ENCODE results near the gene RUNX3. TPM values are rescaled to one million over a fixed set of nuclear protein-coding genes. Genes with fewer than 3 reads are reported as not detected.

The RUNX3 gene
- total RNA-seq, 2 donors from 2014 or later, result 6.8 to 8.5 TPM

DNA sequence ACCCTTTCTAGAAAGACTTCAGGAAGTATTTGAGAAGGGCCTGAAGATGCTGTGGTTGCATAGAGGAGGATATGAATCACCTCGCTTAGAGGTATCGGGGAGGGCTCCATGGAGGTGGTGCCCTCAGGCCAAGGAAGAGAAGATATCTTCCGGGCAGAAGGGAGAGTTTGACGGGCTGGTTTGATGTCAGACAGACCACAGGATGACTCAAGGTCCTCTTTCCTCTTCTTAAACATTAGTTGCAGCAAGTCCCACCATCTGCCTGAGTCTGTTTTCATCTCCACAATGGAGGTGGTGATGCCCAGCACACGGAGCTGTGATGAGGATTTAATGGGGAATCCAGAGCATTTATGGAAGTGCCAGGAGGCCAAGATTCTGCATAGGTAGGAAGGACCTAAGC lies 25.1 kb upstream of the RUNX3 start:
- Histone ChIP-seq H3K27ac (no peak overlapping the region), H3K4me3 (no peak overlapping the region), H3K4me1 (ENCODE audit: control insufficient read depth in 1 of 2, low read depth in 2 of 2) (no peaks in the 10 kb centered on the region), H3K36me3 (no peaks in the 10 kb centered on the region), H3K9me3 (no peaks in the 10 kb centered on the region), H3K27me3 (replicated peaks; ENCODE audit: insufficient read depth) (no peaks in the 10 kb centered on the region)
- TF ChIP-seq, protein P1, sequence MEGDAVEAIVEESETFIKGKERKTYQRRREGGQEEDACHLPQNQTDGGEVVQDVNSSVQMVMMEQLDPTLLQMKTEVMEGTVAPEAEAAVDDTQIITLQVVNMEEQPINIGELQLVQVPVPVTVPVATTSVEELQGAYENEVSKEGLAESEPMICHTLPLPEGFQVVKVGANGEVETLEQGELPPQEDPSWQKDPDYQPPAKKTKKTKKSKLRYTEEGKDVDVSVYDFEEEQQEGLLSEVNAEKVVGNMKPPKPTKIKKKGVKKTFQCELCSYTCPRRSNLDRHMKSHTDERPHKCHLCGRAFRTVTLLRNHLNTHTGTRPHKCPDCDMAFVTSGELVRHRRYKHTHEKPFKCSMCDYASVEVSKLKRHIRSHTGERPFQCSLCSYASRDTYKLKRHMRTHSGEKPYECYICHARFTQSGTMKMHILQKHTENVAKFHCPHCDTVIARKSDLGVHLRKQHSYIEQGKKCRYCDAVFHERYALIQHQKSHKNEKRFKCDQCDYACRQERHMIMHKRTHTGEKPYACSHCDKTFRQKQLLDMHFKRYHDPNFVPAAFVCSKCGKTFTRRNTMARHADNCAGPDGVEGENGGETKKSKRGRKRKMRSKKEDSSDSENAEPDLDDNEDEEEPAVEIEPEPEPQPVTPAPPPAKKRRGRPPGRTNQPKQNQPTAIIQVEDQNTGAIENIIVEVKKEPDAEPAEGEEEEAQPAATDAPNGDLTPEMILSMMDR (IDR thresholded peaks at IDR 0.05), result no peak
- ATAC-seq (ENCODE audit: insufficient number of reproducible peaks, low FRiP score, low read depth) (no peak), DNase-seq (ENCODE audit: low spot score) (no peak)

DNA sequence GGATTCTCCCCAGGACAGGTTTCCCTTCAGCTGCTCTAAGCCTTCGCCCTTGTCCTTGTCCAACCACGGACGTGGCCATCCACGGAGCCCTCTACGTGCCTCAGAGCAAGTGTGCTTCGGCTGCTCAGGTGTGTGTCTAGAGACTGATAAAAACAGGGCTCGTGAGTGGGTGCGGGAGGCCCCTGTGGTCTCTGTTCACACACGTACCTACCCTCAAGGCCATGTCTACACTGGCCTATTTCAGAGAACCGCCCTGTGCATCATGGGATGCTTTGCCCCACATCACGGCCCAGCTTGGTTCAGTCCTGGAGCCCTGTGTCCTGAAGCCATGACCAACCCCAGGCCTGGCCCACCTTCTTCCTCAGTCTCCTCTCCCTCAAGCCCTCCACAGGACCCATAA lies 24.6 kb upstream of the RUNX3 start:
- no peak overlapping the region for H3K4me3 ChIP-seq
- H3K9me3 ChIP-seq, result no peaks in the 10 kb centered on the region
- ATAC-seq (ENCODE audit: insufficient number of reproducible peaks, low FRiP score, low read depth), result no peak
- no peaks in the 10 kb centered on the region for H3K27me3 ChIP-seq (replicated peaks; ENCODE audit: insufficient read depth)
- no peak for DNase-seq (ENCODE audit: low spot score)
- no peaks in the 10 kb centered on the region for H3K36me3 ChIP-seq
- TF ChIP-seq, protein P1 (IDR thresholded peaks at IDR 0.05), result no peak
- H3K27ac ChIP-seq, result no peak overlapping the region
- H3K4me1 ChIP-seq (ENCODE audit: control insufficient read depth in 1 of 2, low read depth in 2 of 2), result no peaks in the 10 kb centered on the region

DNA sequence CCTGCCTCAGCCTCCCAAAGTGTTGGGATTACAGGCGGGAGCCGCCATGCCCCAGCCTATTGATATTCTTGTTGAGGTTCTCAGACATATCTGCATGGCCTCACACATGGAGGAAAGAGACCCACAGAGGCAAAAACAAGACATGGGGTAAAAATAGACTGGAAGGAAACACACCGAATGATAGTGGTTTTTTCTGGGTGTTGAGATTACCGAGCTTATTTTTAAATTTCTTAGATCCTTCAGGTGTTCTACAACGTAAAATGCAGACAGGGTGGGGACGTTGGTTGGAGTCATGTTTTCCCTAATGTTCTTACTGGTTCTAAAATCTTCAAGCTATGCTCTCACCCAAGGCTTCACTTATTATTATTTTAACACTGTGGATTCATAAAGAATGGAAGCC lies 23.9 kb upstream of the RUNX3 start:
- TF ChIP-seq, protein P1 (IDR thresholded peaks at IDR 0.05), result no peak
- H3K27me3 ChIP-seq (replicated peaks; ENCODE audit: insufficient read depth), result no peaks in the 10 kb centered on the region
- no peak for ATAC-seq (ENCODE audit: insufficient number of reproducible peaks, low FRiP score, low read depth)

GRCh38 chr1:24952413-24952841 lies 22.4 kb upstream of the RUNX3 start:
- Histone ChIP-seq H3K36me3 (no peaks in the 10 kb centered on the region), H3K4me1 (ENCODE audit: control insufficient read depth in 1 of 2, low read depth in 2 of 2) (no peaks in the 10 kb centered on the region), H3K27ac (no peak overlapping the region), H3K4me3 (no peak overlapping the region), H3K9me3 (no peaks in the 10 kb centered on the region), H3K27me3 (replicated peaks; ENCODE audit: insufficient read depth) (no peaks in the 10 kb centered on the region)
- TF ChIP-seq, protein P1 (IDR thresholded peaks at IDR 0.05), result no peak
- ATAC-seq (ENCODE audit: insufficient number of reproducible peaks, low FRiP score, low read depth), result no peak
- DNase-seq (ENCODE audit: low spot score), result no peak

More for the DNA sequence above, 23.9 kb upstream of the RUNX3 start:
- Histone ChIP-seq H3K9me3 (no peaks in the 10 kb centered on the region), H3K27ac (no peak overlapping the region), H3K4me1 (ENCODE audit: control insufficient read depth in 1 of 2, low read depth in 2 of 2) (no peaks in the 10 kb centered on the region), H3K4me3 (no peak overlapping the region), H3K36me3 (no peaks in the 10 kb centered on the region)
- DNase-seq (ENCODE audit: low spot score), result no peak

DNA sequence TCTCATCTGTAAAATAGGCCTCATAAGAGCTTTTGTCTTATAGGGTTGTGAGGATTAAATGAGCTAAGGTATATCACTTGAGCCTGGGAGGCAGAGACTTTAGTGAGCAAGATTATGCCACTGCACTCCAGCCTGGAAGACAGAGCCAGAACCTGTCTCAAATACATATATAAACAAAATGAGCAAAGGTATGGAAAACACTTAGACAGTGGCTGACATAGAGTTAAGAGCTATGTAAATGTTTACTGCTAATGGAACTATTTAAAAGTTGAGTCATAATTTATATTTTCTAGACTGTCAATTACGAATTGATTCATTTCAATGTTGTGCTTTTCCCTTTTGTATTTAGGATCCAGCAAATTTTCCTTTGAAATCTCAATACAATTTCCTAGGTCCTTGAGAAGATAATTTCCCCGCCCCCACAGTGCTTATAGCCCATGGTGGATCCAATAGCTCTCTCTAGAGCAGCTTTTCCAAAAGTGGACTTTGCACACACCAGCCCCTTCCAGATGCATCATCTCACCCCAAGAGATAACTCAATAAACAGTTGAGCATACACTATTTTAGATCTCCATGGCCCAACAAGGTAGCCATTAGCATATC lies 21.8 kb upstream of the RUNX3 start:
- Histone ChIP-seq H3K4me3 (no peak overlapping the region), H3K4me1 (ENCODE audit: control insufficient read depth in 1 of 2, low read depth in 2 of 2) (no peaks in the 10 kb centered on the region), H3K9me3 (no peaks in the 10 kb centered on the region), H3K27ac (no peak overlapping the region), H3K27me3 (replicated peaks; ENCODE audit: insufficient read depth) (no peaks in the 10 kb centered on the region), H3K36me3 (no peaks in the 10 kb centered on the region)
- no peak for ATAC-seq (ENCODE audit: insufficient number of reproducible peaks, low FRiP score, low read depth)
- TF ChIP-seq, protein P1 (IDR thresholded peaks at IDR 0.05), result no peak
- no peak for DNase-seq (ENCODE audit: low spot score)

Data from thoracic aorta (tissue), 2 donors.